HG03469 (cell line): ENCODE measurements around the gene EML3.
A peak's percentile ranks its signal among the peaks of the same experiment; 100 is the strongest.
"Not testable (repeated sequence)": the region's sequence is repeated elsewhere in the genome, so short reads cannot be mapped to it uniquely, and the experiment has no call there.

Experiments used
- ATAC-seq: cut with Tn5 transposase; IDR thresholded peaks from one replicate; pipeline ENCODE4 v1.9.1; 2021; ENCODE audit warnings: mild to moderate bottlenecking, moderate library complexity, moderate number of reproducible peaks; ENCODE audit not compliant: unreplicated experiment

Gene EML3

DNA sequence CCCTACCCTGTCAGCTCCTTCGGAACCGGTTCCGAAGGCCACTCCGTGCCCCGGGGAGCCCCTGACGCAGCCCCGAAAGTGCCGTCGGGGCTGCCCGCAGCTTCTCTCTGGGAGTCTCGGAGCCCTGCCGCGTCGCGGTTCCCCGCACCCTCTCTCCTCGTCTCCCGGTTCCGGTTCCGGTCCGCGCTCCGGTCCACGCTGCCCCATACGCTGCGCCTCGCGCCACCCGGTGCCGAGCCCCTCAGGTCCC, 11.5 kb downstream of the EML3 start:
- no peak for ATAC-seq

DNA sequence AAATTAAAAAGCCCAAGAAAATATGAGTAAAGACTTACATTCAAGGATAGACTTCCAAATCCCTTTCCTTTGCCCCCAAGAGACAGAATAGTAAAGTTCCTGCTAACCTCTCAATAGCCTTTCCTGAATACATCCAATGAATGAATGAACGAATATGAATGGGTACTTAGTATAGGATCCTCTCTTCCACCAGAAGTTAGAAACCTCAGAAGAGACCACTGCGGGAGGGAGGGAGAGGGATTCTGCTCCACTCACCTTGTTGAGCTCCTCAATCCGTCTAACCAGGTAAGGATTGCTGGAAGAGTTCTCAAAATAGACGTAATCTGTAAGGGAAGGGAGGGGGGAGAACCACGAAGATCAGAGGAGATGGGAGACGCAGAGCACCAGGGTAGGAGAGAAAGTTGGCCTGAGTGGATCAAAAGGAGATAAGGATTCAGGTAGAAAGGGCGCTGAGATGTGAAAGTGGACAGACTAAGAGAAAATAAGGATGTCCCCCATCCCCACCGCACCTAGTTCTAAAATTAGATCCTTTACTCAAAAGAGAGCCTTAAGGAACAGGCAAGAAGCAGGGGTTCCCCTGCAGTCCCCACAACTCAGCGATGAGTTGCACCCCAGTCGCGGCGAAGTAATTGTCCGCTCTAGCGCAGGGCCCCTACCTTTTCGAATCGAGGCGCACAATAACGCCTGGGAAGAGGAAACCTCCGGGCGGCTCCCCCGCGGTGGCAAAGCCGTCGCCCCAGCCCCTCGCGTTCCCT, 12.0 kb downstream of the EML3 start:
- no peak for ATAC-seq

DNA sequence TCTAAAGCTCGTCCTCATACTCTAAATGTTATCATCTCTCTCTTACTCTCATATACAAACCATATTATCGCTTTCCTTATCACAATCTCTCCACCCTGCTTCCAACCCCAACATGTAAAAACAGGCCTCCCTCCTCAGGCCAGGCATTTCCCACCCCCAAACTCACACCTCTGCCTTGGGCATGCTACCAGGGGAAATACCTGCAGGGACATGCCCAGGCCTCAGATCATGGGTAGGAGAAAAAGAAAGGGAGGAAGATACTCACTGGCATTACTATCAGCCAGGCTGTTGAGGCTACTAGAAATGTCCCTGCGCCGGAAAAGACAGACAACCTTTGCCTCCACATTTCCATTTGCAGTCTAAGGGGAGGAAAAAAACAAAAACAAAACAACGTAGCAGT, 12.7 kb downstream of the EML3 start:
- ATAC-seq: no peak

DNA sequence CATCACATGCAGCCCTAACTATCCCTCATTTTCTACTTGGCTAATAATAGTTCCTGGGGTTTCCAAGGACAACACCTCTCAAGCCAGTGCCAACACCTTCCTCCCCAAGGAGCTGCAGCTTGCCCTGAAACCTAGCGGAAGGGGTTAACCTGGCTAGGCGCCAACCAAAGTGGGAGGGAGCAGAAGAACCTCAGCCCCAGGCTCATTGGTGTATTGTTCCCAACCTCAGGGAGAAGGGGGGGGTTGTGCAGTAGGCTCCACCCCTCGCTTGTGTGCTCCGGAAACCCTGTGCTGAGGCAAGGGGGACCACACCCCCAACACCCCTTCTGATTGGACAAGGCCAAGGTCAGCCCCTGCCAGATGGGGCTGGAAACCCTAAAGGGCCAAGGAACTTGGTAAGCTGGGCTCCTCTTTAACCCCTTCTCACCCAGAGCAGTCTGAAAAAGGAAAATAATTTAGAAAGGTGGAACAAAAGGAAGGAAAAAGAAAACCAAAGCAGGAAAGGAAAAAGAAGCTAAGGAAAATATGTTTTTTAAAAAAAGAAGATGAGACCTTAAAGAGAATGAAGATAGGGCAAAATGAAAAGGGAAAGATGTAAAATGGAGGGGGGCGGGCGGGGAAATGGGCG, 13.4 kb downstream of the EML3 start:
- ATAC-seq: no peak

DNA sequence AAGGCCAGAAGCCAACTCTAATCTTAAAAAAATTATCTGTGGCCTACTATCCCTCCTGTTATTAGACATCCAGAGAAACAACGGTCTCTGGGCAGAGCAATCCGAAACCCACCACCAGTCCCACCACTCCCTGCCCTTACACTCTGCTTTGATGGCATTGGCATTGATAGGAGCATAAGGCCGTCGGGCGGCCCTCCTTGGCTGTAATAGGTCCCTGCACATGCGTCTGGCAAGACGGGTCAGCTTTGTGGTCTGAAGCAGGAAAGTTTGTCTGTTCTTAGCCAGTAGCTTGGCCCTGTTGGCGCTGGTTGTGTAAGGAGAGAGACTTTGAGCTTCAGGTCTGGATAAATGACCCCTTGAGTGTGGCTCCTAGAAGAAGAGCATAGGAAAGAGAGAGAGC, 17.5 kb downstream of the EML3 start:
- no peak for ATAC-seq

DNA sequence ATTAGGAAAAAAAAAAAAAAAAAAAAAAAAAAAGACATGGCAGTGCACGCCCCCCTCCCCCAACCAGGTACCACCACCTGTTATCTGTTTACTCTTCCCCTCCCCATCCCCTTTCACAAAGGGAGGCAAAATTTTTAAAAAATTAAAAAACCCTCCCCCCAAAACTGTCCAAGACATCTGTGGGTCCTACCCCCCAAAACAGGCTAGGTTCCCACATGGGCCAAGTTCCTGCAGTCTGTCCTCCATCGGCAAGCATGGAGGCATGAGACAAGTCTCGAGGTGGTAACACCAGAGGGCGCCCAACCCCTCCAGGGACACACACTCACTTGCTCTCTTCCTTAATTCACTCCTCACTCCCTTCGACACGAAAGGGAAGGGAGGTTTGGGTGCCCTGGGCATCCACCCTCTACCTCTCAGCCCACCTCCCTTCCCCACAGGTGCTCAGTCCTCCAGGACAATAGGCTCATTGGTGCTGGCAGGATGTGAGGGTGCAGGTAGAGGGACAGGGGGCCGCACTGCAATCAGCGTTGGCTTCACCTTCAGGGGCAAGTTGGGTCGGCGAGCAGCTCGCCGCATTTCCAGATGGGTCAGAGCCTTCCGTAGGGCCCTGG, 19.0 kb downstream of the EML3 start:
- ATAC-seq: no peak

DNA sequence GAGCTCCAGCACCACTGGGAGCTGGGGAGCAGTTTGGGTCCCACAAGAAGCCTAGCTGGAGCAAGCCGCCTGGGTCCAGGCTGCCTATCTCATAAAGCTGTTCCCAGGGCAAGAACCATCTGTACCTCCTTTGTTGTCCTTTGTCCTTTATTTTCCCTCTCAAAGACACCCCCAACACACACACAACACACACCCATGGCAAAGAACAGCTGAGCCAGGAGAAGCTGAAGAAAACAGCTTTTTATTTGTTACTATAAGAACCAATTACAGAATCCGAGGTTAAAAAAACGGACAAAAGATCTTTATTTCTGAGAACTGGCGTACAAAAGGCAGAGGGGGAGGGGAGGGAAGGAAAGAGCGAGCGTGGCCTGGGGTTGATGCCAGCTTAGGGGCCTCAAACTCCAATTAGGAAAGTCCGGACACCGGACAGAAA, 19.6 kb downstream of the EML3 start:
- ATAC-seq: no peak

DNA sequence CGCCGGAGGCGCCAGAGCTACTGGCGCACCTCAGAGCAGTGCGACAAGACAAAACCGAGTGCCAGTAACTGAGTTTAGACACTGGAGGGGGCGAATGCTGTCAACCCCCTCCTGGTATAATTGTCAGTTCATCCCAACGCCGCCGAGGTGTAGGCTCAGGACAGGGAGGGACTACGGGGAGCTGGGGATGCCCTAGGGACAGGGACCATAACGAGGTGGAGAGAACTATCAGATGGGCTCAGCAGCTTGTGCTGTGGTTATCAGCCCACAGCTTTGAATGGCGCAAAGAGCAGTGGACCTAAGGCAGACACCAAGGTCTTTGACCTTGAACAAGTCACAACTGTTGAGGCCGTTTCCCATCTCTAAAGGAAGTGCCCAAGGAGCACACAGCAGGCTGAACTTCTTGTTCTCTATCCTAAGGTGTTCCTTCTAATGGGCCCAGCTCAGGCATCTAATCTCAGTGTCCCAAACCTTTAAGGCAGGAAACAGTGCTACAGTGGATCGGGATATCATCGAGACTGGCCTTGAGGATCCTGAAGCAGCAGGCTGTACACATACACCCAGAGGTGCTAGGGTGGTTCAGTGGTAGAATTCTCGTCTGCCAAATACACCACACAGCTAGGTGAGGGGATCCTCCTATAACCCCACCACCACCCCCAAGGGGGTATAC, 20.3 kb downstream of the EML3 start:
- ATAC-seq: no peak

DNA sequence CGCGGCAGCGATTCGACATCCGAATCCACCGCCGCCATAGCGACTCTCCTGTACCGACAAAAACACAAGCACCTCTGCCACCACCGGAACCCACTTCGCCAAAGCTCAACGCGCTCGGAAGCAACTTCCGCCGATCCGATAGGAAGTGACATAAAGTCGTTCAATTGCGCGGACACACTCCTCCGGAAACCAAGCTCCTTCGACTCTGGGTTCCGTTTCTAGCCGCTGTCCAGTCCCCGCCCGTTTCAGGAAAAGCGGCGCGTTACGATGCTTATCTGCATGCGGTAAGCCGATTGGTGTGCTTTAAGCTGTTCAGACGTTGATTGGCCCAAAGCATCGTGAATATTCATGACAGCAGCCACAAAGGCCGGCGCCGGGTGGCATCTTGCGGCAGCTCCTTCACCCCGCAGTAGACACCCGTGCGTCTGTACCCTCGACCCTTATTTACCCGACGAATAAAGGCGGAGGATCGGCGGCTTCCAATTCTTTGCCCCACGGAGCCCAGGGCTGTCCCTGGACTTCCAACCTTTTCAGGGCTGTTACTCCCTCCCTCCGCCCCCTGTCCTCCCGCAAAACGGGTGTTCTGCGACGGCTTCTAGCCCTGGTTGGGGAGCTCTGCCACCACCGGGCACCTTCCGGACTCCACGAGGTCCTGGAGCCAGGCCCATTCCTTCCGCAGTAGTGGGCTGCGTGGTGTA, 21.0 kb downstream of the EML3 start, which contains the start of gene TUT1:
TSS of gene TUT1 (minus strand) at position 76 of the 698 bp plus-strand sequence. CDS start at position 38, 38 bp downstream.
- peak; percentile 70 for ATAC-seq

DNA sequence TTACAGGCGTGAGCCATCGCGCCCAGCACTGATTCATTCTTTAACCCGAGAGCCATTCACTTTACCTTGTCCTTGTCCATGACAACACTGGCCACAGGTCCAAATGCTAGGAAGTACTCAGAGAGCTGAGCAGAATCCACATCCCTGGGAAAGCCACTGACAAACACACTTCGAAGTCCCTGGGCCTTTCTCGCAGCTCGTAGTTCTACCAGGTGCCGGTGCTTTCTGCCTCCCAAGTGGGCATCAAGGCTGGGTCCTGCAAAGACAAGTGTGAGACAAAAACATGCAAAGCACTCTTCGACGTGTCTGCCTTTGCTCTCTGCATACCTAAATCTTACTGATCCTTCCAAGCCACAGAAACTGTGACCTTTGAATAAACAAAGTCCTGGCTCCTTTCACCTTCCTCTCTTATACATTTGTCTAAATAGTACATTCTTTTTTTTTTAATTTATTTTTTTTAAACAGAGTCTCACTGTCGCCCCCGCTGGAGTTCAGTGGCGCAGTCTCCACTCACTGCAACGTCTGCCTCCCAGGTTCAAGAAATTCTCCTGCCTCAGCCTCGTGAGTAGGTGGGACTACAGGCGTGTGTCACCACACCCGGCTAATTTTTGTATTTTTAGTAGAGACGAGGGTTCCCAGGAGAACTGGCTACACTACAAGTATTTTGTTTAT, 23.5 kb downstream of the EML3 start:
- no peak for ATAC-seq

DNA sequence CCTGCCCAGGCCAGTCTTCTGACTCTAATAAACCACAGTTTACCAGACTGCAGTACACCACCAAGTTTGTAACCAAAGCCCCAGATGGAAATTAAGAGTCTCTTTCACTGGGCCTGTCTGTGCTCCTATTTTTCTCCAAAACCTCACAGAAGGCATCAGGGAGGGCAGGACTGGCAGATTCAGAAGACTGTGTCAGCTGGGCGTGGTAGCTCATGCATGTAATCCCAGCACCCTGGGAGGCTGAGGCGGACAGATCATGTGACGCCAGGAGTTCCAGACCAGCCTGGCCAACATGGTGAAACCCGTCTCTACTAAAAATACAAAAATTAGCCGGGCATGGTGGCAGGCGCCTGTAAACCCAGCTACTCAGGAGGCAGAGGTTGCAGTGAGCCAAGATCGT, 27.2 kb downstream of the EML3 start:
- ATAC-seq: not testable (repeated sequence)

DNA sequence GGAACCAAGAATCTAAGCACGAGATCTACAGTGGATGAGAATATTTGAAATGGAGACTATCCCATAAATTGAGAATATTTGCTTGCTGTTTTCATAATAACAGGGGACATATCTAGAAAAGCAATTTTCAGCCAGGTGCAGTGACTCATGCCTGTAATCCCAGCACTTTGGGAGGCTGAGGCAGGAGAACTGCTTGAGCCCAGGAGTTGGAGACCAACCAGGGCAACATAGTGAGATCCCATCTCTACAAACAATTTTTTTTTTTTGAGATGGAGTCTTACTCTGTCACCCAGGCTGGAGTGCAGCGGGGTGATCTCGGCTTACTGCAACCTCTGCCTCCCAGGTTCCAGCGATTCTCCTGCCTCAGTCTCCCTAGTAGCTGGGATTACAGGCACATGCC, 30.8 kb downstream of the EML3 start:
- ATAC-seq: not testable (repeated sequence)

DNA sequence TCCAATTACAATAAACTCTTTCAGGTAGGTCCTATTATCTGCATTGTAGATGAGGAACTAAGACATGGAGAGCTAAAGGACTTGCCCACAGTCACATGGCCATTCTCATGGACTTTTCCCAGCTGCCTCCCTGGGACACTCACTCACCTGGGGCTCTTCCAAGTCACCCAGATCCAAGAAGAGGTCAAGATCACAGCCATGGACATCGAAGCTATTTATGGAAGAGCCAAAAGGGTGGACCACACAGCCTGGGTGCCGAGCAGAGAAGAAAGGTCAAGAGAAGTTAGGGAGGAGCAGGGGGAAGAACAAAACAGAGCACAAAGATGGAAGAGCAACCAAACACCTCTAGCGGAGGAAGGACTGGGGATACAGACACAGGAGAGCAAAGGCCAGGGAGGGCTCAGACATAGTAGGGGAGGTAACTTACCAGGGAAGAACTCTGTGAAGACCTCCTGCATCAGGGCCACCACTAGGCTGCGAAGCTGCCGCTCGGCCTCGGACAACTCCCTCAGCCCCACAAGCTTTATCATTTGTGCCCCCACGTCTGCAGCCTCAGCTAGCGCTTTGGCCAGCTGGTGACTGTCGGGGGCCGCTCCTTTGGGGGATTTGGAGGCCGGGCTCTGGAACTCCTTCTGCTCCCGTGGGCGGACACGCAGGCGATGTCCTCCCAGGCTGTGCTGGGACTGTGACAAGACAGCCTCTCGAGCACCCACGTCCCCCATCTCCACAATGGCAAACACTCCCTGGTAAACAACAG, 31.4 kb downstream of the EML3 start:
- ATAC-seq: no peak

DNA sequence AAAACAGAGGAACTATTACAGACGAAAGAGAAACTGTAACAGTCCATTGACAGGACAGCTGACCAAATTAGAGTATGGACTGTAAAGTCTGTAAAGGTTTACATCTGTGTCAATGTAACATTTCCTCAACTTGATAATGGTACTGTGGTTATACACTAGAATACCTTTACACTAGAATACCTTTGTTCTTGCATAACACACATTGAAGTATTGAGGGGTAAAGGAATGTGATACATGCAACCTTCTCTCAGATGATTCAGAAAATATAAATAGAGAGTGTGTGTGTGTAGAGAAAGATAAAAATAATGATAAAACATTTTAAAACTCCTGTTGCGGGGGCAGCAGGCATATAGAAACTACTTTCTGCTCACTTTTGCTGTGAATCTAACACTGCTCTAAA, 33.3 kb downstream of the EML3 start:
- ATAC-seq: no peak

DNA sequence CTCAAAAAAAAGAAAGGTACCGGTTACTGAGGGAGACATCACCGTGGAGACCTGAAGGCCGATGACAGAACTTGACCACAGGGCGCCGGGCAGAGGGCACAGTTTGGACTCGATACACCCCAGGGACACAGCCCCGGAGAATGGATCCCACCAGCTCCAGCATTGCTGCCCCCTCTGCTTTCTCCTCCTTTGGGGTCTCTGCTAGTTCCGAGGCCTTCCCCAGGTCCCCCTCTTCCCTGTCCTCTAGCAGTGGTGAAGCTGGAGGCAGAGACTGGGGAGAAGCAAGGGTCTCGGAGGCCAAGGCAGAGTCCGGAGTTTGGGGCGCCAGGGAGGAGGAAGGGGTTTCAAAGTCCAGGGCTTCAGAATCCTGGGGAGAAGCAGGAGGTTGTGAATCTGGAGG, 34.0 kb downstream of the EML3 start:
- no peak for ATAC-seq

DNA sequence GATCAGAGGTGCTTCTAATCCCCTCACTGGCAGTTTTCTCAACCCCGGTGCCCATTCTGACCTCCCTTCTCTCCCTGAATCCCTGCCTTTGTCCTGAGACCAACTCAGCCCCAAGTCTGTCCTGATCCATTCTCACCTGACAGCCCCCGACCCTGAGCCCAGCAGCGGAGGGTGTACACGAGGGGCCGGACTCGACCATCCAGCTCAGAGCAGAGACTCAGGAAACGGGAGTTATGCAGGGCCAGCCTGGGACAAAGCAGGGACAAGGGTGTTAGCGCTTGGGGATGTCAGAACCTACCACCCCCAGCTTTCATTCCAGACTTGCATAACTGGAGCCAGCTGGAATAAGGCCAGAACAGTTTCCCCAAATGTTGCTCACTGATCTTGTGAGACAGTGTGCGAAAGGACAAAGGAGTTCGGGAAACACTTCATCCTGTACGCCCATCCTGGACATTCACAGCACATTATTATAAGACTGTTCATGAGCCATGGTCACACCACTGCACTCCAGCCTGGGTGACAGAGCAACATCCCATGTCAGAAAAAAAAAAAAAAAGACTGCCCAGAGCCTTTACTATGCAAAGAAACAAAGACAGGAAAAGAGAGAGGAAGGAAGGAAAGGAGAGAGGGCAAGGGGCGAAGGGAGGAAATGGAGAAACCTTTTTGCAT, 35.4 kb downstream of the EML3 start:
- no peak for ATAC-seq

DNA sequence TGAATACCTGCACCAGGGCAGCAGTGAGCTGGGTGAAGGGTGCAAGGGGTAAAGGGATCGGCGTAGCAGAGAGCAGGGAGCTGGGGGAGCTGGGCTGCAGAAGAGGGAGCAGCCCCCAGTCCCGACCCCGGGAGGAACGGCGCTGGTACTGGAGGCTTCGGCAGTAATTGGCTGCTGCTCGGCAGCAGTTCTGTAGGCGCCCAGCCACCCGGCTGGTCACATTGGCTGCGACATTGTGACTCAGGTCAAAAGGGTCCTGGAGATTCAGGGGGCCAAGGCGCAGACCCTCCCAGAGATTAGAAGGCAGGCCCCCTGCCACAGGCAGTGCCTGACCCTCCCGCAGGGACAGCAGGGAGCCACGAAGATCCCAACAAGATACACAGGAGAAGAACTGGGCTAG, 36.7 kb downstream of the EML3 start:
- ATAC-seq: no peak

DNA sequence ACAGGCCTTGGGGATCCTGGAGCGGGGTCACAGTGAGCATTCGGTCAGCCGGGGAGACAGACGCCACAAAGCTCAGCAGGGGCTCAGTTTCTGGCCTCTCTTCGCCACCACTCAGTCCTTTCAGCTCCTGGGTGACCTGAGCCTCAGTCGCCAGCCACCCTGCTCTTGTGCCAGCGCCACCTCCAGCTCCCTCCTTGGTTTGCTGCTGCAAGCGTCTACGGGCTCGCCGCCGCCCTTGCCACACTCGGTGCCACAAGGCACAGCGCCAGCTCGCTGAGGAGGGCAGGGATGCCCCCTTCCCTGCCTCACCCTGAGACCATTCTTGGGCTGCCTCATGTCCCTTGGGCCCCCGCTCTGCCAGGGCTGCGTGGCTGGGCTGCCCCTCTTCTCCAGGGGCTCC, 37.4 kb downstream of the EML3 start:
- no peak for ATAC-seq

DNA sequence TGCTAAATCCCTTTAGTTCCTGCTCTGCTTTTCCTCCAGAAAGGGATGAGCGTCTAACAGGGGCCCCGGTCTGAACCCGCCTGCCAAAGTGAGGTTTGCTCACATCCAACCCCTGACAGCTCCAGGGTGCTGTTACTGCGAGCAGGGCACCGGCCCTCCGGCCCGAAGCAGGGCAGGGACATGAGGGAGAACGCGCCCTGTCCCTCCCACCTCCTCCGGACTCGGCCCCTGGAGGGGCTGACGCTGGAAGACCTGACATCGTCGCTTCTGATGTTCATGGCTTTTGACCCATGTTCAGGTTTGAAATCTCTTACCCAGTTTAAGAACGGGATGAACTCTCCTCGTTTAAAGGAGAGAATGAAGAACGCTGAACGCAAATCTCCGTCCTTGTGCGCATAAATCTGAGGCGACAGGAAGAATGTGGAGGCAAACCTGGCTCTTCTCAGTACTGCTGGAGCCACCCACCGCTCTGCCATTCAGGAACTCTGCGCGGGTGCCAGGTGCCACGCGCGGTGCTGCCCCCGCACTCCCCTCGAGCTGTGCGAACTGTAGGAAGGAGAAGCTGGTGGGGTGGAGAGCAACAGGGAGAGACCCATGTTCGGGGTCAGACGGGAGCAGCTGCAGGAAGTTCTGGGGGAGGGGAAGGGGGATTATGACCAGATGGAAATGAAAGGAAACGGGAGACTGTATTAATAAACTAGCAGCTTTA, 38.1 kb downstream of the EML3 start:
- ATAC-seq: peak; percentile 1
